AG09319 (cell line): ENCODE measurements around the gene TMPRSS13.

ENCODE experiments used
- DNase-seq: peaks from one replicate; pipeline ENCODE4 v3.0.0-alpha.2; 2010; ENCODE audit warnings: low read depth; ENCODE audit errors: extremely low read depth
- CTCF ChIP-seq: IDR thresholded peaks from 2 replicates; pipeline ENCODE4 v1.5.1; 2011; ENCODE audit warnings: low read depth, mild to moderate bottlenecking, inconsistent platforms, low read length, moderate library complexity

TMPRSS13 gene

GRCh38 chr11:117919781-117920221, 9.4 kb downstream of the TMPRSS13 start:
- DNase-seq = no peak
- TF ChIP-seq CTCF = no peak

DNA sequence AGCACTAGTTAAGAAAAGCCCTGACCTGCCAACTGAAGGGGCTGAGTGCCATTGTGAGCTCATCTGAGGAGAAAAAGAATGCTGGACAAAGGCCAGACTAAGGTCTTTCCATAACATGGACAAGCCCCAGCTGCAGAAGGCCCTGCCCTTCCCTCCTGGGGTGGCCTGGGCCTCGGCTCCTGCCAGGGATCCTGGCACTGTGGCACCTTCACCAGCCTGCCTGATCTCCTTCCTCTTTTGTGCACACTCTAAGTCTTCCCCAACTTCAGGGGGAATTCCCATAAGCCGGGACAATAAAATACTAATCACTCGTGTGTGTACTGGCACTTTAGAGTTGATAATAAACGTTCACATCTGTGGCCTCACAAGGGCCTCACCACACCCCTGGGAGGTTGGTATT, 9.9 kb downstream of the TMPRSS13 start:
- no peak for DNase-seq

GRCh38 chr11:117918366-117919255, 10.6 kb downstream of the TMPRSS13 start:
- DNase-seq = no peak
- TF ChIP-seq CTCF = no peak

More for the DNA sequence above, 9.9 kb downstream of the TMPRSS13 start:
- no peak for TF ChIP-seq CTCF

GRCh38 chr11:117917591-117918151, 11.5 kb downstream of the TMPRSS13 start:
- TF ChIP-seq CTCF = no peak
- DNase-seq = no peak

DNA sequence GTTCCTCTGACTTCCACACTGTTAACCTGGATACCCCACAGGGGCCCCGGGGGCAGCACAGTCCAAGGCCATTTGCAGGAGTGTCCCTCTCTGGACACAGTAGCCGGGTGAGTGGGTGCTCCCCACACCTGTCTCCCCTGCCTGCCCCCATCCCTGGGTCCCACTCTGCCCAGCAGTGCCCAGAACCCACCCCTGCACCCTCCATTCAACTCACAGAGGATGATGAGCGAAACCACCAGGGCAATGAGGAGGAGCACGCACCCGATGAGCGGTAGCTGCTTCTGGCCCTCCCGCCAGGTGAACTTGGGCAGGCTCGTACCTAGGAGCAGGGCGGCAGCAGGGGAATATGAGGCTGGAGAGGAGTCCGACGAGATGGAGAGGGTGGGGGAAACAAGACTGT, 12.2 kb downstream of the TMPRSS13 start:
- no peak for TF ChIP-seq CTCF
- no peak for DNase-seq

GRCh38 chr11:117915672-117916235, 13.4 kb downstream of the TMPRSS13 start:
- no peak for TF ChIP-seq CTCF

More at GRCh38 chr11:117915672-117916235, 13.4 kb downstream of the TMPRSS13 start:
- no peak for DNase-seq
